ENCODE measurements around the gene FRRS1L.

The FRRS1L gene

GRCh38 chr9:109109967-109110328, 57.1 kb downstream of the FRRS1L start:
- in situ Hi-C loops (cut with MboI; ENCODE audit: low sequenced_read_pairs): no loop called here

GRCh38 chr9:109108318-109108717, 58.7 kb downstream of the FRRS1L start:
- in situ Hi-C loops (cut with MboI; ENCODE audit: low sequenced_read_pairs): no loop called here

- in situ Hi-C loops (cut with MboI; ENCODE audit: low sequenced_read_pairs): no loop called here
Measured at GRCh38 chr9:109107402-109108240, 59.4 kb downstream of the FRRS1L start.

GRCh38 chr9:109101810-109102209, 65.2 kb downstream of the FRRS1L start:
- in situ Hi-C loops (cut with MboI; ENCODE audit: low sequenced_read_pairs): no loop called here

- in situ Hi-C loops (cut with MboI; ENCODE audit: low sequenced_read_pairs): no loop called here
Measured at GRCh38 chr9:109101202-109101595, 65.8 kb downstream of the FRRS1L start.

GRCh38 chr9:109100543-109101201, 66.4 kb downstream of the FRRS1L start:
- in situ Hi-C loops (cut with MboI; ENCODE audit: low sequenced_read_pairs): no loop called here

GRCh38 chr9:109098960-109099308, 68.1 kb downstream of the FRRS1L start:
- in situ Hi-C loops (cut with MboI; ENCODE audit: low sequenced_read_pairs): no loop called here

GRCh38 chr9:109098171-109098959, 68.7 kb downstream of the FRRS1L start:
- in situ Hi-C loops (cut with MboI; ENCODE audit: low sequenced_read_pairs): no loop called here

GRCh38 chr9:109097146-109097545, 69.9 kb downstream of the FRRS1L start:
- in situ Hi-C loops (cut with MboI; ENCODE audit: low sequenced_read_pairs): no loop called here

GRCh38 chr9:109095321-109095720, 71.7 kb downstream of the FRRS1L start:
- in situ Hi-C loops (cut with MboI; ENCODE audit: low sequenced_read_pairs): no loop called here

- in situ Hi-C loops (cut with MboI; ENCODE audit: low sequenced_read_pairs): no loop called here
Measured at GRCh38 chr9:109094268-109094667, 72.8 kb downstream of the FRRS1L start.

GRCh38 chr9:109092587-109092986, 74.5 kb downstream of the FRRS1L start:
- in situ Hi-C loops (cut with MboI; ENCODE audit: low sequenced_read_pairs): no loop called here

GRCh38 chr9:109092051-109092580, 74.9 kb downstream of the FRRS1L start:
- in situ Hi-C loops (cut with MboI; ENCODE audit: low sequenced_read_pairs): no loop called here

GRCh38 chr9:109088221-109088620, 78.8 kb downstream of the FRRS1L start:
- in situ Hi-C loops (cut with MboI; ENCODE audit: low sequenced_read_pairs): no loop called here

GRCh38 chr9:109087795-109088194, 79.3 kb downstream of the FRRS1L start:
- in situ Hi-C loops (cut with MboI; ENCODE audit: low sequenced_read_pairs): no loop called here

- in situ Hi-C loops (cut with MboI; ENCODE audit: low sequenced_read_pairs): no loop called here
Measured at GRCh38 chr9:109086221-109086620, 80.8 kb downstream of the FRRS1L start.

- in situ Hi-C loops (cut with MboI; ENCODE audit: low sequenced_read_pairs): no loop called here
Measured at GRCh38 chr9:109085510-109085909, 81.5 kb downstream of the FRRS1L start.

GRCh38 chr9:109083813-109084405, 83.1 kb downstream of the FRRS1L start:
- in situ Hi-C loops (cut with MboI; ENCODE audit: low sequenced_read_pairs): no loop called here

GRCh38 chr9:109083141-109083540, 83.9 kb downstream of the FRRS1L start:
- in situ Hi-C loops (cut with MboI; ENCODE audit: low sequenced_read_pairs): no loop called here

- in situ Hi-C loops (cut with MboI; ENCODE audit: low sequenced_read_pairs): no loop called here
Measured at GRCh38 chr9:109082091-109082620, 84.9 kb downstream of the FRRS1L start.

All from HL-60/S4 treated with phorbol 12-myristate 13-acetate at 8.2 ng/mL for 4 days and 3 days (cell line).